Measurements from ENCODE around the gene STK10.

DNA sequence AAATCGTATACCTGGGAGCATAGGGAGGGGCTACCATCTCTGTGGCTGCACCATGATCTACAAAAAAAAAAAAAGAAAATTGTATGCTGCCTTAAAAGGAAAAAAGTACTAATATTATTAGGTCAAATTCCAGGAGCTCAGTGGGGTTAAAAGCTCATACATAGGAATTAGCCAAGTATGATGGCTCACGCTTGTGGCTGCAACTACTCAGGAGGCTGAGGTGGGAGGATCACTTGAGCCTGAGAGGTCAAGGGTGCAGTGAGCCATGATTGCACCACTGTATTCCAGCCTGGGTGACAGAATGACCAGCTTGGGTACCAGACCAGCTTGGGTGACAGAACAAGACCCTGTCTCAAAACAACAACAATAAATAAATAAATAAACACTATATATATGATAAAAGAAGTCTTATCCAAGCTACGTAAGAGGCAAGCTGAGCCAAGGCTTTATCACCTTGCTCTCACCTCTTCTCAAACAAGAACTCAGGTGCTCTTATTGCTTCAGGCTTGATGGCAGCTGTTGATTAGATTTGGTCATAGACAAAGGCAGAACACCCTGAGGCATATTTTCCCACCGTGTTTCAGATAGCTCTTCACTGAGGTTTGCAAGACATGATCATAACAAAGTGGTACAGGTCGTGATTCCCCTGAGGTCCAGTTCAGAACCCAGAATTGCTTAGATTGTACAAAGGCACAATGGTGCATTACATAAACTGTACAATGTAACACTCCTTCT, 178.3 kb downstream of the STK10 start:
- TF ChIP-seq GATA3 (IDR thresholded peaks at IDR 0.05; ENCODE audit: low read depth, low read length) (no peak), GATA2 (IDR thresholded peaks at IDR 0.05; ENCODE audit: low read depth, low read length) (no peak)

All from SH-SY5Y (cell line).